Nephron (organoid): ENCODE data around the gene APBB2.

Source experiments
- H3K27ac Mint-ChIP-seq, 3 experiments: 2 replicates each; pipeline ENCODE4 v1.8.0; 2020; ENCODE audit warnings: mixed read lengths in 3 of 3, mild to moderate bottlenecking in 2 of 3, moderate library complexity in 1 of 3
- H3K27me3 Mint-ChIP-seq: 2 replicates; pipeline ENCODE4 v1.8.0; 2021; ENCODE audit warnings: low read depth, mild to moderate bottlenecking, moderate library complexity, mixed read lengths
- H3K36me3 Mint-ChIP-seq: 2 replicates; pipeline ENCODE4 v1.8.0; 2020; ENCODE audit warnings: low read depth, mixed read lengths
- H3K4me1 Mint-ChIP-seq: 2 replicates; pipeline ENCODE4 v1.8.0; 2020; ENCODE audit warnings: mixed read lengths
- H3K4me3 Mint-ChIP-seq, 3 experiments: 2 replicates each; pipeline ENCODE4 v1.8.0; 2020; ENCODE audit warnings: mild to moderate bottlenecking in 3 of 3, mixed read lengths in 3 of 3, moderate library complexity in 2 of 3
- H3K9me3 Mint-ChIP-seq: 2 replicates; pipeline ENCODE4 v1.8.0; 2020; ENCODE audit warnings: mixed read lengths
- TF ChIP-seq, protein P1 (sequence below), 3 experiments: fragments of 200-600 bp; sonication (generic); IDR thresholded peaks; one replicate each; pipeline ENCODE4 v1.5.0; 2021; ENCODE audit warnings: antibody characterized with exemption in 3 of 3; ENCODE audit not compliant: unreplicated experiment in 3 of 3

APBB2 gene

DNA sequence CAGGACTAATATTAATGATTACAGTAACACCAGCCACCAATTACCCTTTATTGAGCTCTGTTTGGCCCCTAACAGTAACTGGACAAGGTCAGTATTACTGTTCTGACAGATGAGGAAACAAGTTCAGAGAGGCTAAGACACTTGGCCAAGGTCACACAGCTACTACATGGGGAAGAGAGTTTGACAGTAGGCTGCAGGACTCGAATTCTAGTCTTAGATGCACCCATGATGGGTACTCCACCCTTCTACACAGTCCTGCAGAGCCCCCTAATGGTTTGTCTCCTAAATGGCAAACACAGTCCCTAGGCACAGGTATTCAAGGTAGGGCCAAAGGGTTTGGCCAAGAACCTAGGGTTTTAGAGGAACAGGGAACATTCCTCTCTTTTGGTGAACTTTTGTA, 370.6 kb downstream of the APBB2 start:
- H3K27me3 Mint-ChIP-seq, result no peaks in the 10 kb centered on the region
- TF ChIP-seq, protein P1, sequence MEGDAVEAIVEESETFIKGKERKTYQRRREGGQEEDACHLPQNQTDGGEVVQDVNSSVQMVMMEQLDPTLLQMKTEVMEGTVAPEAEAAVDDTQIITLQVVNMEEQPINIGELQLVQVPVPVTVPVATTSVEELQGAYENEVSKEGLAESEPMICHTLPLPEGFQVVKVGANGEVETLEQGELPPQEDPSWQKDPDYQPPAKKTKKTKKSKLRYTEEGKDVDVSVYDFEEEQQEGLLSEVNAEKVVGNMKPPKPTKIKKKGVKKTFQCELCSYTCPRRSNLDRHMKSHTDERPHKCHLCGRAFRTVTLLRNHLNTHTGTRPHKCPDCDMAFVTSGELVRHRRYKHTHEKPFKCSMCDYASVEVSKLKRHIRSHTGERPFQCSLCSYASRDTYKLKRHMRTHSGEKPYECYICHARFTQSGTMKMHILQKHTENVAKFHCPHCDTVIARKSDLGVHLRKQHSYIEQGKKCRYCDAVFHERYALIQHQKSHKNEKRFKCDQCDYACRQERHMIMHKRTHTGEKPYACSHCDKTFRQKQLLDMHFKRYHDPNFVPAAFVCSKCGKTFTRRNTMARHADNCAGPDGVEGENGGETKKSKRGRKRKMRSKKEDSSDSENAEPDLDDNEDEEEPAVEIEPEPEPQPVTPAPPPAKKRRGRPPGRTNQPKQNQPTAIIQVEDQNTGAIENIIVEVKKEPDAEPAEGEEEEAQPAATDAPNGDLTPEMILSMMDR (IDR thresholded peaks at IDR 0.05; ENCODE audit: unreplicated experiment in 3 of 3), result no peak
- H3K4me3 Mint-ChIP-seq, result no peak overlapping the region
- no peaks in the 10 kb centered on the region for H3K9me3 Mint-ChIP-seq
- H3K27ac Mint-ChIP-seq, result no peak overlapping the region
- peaks cover 2% of the 10 kb centered on the region for H3K36me3 Mint-ChIP-seq
- H3K4me1 Mint-ChIP-seq, result peaks cover 37% of the 10 kb centered on the region

DNA sequence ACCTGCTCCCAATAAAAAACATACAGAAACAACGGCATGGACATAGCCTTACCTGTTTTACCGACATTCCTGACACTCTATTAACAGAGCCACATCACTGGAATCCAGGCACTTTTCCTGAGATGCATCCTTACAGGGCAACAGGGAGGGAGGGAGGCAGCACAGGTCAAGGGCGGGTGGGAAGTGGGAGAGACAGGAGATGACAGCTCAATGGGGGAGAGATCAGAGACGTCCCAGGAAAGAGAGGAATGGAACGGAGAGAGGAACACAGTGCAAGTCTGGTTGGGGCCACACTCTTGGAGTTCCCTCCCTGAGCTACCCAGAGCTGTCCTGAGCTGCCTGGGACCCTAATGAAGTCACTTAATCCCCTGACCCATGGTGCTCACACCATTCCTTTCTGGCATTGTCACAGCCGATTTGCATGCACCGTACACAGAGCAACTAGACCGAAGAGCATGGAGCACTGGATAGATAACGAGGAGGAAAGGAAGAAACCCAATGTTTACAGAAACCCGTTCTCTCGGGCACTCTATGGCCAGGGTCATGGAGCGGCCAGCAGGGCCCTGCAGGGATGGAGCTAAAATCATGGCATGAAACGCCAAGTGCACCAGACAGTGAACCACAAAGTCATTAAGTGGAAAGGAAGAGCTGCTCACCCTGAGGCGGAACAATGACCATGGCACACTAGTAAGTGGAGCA, 371.5 kb downstream of the APBB2 start:
- Mint-ChIP-seq H3K36me3 (peaks cover 3% of the 10 kb centered on the region), H3K27me3 (no peaks in the 10 kb centered on the region), H3K4me1 (peaks cover 34% of the 10 kb centered on the region)

DNA sequence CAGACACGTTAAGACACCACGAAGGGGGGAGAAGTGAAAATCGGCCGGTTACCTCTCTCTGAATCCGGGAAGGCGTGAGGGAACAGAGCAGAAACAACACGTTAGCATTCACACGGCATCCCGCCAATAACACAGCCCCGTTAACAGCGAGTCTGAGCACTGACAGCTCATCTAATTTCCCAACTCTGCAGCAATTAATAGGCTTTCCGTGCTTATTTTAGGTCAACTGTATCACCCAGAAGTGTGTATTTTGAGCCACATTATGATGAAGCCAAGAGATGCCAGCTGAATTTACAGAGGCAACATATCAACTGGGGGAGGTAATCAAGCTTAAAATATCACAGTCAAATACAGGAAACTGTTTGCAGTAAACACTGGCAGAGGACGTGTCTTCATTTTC, 372.0 kb downstream of the APBB2 start:
- Mint-ChIP-seq H3K27ac (peak overlapping the region in 1 of 3 experiments; percentile 28), H3K27me3 (no peaks in the 10 kb centered on the region), H3K4me3 (no peak overlapping the region), H3K36me3 (peaks cover 3% of the 10 kb centered on the region), H3K9me3 (no peaks in the 10 kb centered on the region), H3K4me1 (peaks cover 34% of the 10 kb centered on the region)
- TF ChIP-seq, protein P1 (IDR thresholded peaks at IDR 0.05; ENCODE audit: unreplicated experiment in 3 of 3), result no peak

More for the DNA sequence above, 371.5 kb downstream of the APBB2 start:
- Mint-ChIP-seq H3K4me3 (no peak overlapping the region), H3K27ac (peak overlapping the region in 1 of 3 experiments; percentile 28), H3K9me3 (no peaks in the 10 kb centered on the region)
- TF ChIP-seq, protein P1 (IDR thresholded peaks at IDR 0.05; ENCODE audit: unreplicated experiment in 3 of 3), result no peak

DNA sequence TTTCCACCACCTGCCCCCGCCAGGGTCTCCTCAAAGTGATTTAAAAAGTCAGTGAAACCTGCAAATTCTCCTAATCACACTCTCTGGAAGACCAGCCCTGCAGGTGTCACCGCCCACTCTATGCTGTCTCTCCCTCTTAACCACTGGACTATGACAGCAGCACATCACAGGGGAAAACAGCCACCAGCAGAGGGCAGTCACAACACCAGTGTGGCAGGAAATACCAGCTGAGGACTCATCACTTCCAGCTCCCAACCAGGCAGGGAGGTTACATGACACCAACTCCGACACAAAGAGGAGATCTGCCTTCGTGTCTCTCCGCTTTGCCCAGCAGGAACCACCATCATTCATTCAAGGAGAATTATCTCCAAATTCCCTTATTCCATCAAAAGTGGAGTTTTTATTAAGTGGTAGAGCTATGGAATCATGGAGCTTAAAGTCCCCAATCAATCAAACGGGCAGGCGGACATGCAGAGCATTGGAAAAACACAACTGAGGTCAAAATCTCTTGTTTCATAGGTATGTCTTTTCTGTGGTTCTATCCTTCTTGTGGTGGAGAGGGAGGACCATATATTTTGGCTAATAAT, 373.3 kb downstream of the APBB2 start:
- Mint-ChIP-seq H3K27me3 (no peaks in the 10 kb centered on the region), H3K36me3 (peaks cover 3% of the 10 kb centered on the region), H3K4me1 (peaks cover 29% of the 10 kb centered on the region), H3K27ac (no peak overlapping the region), H3K9me3 (no peaks in the 10 kb centered on the region), H3K4me3 (no peak overlapping the region)
- TF ChIP-seq, protein P1 (IDR thresholded peaks at IDR 0.05; ENCODE audit: unreplicated experiment in 3 of 3), result peak; percentile 56 to 71 (median 57)

DNA sequence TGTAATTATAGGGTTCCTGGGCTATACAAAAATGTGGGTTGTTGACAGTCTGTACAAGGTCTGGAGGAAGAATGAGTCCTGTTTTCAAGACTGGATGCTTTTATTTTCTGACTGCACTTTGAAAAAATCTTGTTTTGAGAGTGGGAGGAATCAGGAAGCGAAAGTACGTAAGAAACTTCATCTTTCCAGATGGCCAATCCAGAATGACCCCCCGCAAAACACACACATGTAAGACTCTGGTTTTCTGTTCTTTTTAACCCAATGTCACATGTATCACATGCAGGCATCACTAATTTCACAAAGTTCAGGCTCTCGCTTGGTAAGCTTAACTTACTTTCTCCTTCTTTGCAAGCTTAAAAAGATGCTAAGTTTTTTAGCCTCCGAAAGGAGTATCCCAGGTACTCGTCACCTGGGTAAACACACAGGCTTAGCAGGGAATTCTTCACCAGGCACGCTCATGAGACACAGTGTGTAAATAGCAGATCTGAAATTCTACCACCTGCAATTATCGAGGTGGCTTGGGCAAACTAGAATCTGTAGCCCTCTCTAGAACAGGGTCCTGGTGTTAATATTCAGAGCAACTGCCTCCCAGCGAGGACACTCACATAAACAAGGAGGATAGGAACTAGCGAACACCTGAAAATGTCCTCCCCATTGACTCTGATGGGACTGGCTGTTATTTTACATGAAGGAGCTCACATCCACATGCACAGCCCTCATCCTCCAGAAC, 373.9 kb downstream of the APBB2 start:
- Mint-ChIP-seq H3K4me3 (no peak overlapping the region), H3K27ac (no peak overlapping the region), H3K27me3 (no peaks in the 10 kb centered on the region), H3K4me1 (peaks cover 25% of the 10 kb centered on the region), H3K36me3 (peaks cover 9% of the 10 kb centered on the region), H3K9me3 (no peaks in the 10 kb centered on the region)
- TF ChIP-seq, protein P1 (IDR thresholded peaks at IDR 0.05; ENCODE audit: unreplicated experiment in 3 of 3), result no peak
